Breast epithelium (tissue), 3 donors: ENCODE results near the gene CLDN1.

Source experiments
- POLR2A ChIP-seq: fragments of 450-650 bp; IDR thresholded peaks from one replicate; pipeline ENCODE4 v1.6.1; 2016; ENCODE audit warnings: antibody characterized with exemption, mild to moderate bottlenecking, moderate library complexity
- TF ChIP-seq, protein P1 (sequence below), 3 donors: fragments of 450-650 bp; IDR thresholded peaks; one replicate each; pipeline ENCODE4 v1.5.1; 2016 to 2017; ENCODE audit warnings: antibody characterized with exemption in 3 of 3, mild to moderate bottlenecking in 3 of 3, moderate library complexity in 3 of 3

DNA sequence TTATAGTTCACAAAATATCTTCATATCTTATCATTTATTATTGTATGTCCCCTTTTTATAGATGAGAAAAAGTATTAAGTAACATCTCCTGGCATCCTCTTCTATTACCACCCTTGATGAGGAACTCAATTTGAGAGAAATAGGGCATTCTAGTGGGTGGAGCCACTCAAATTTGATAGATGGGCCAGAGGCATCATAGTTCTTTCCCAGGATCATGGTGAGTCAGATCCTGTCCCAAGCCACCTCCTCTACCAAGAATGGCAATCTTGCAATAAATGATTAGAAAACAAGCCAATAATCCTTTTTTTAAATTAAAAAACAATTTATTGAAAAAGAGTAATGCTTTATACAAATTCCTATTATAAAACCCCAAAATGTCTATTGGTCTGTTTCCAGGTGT, 16.8 kb downstream of the CLDN1 start:
- TF ChIP-seq, protein P1, sequence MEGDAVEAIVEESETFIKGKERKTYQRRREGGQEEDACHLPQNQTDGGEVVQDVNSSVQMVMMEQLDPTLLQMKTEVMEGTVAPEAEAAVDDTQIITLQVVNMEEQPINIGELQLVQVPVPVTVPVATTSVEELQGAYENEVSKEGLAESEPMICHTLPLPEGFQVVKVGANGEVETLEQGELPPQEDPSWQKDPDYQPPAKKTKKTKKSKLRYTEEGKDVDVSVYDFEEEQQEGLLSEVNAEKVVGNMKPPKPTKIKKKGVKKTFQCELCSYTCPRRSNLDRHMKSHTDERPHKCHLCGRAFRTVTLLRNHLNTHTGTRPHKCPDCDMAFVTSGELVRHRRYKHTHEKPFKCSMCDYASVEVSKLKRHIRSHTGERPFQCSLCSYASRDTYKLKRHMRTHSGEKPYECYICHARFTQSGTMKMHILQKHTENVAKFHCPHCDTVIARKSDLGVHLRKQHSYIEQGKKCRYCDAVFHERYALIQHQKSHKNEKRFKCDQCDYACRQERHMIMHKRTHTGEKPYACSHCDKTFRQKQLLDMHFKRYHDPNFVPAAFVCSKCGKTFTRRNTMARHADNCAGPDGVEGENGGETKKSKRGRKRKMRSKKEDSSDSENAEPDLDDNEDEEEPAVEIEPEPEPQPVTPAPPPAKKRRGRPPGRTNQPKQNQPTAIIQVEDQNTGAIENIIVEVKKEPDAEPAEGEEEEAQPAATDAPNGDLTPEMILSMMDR (IDR thresholded peaks at IDR 0.05), result no peak
- TF ChIP-seq POLR2A, result no peak
